Thymus (tissue), 11 donors: ENCODE results near the gene HAUS7. TPM values are rescaled to one million over a fixed set of nuclear protein-coding genes. Genes with fewer than 3 reads are reported as not detected.

ENCODE experiments used
- DNase-seq, 9 donors: peaks; one replicate each; pipeline ENCODE4 v3.0.0-alpha.2; 2013; ENCODE audit warnings: low spot score in 9 of 9, low read depth in 6 of 9, missing footprints in 1 of 9
- H3K27ac ChIP-seq, 2 donors: one replicate each; pipeline ENCODE4 v1.5.1; 2013; ENCODE audit warnings: control low read depth in 1 of 2, low read depth in 1 of 2, low read length in 1 of 2, mild to moderate bottlenecking in 1 of 2, moderate library complexity in 1 of 2
- H3K27me3 ChIP-seq, 2 donors: one replicate each; pipeline ENCODE4 v1.5.1; 2013; ENCODE audit warnings: low read length in 1 of 2; ENCODE audit not compliant: control insufficient read depth in 2 of 2, insufficient read depth in 1 of 2
- H3K36me3 ChIP-seq, 2 donors: one replicate each; pipeline ENCODE4 v1.5.1; 2013; ENCODE audit warnings: low read length in 1 of 2, mild to moderate bottlenecking in 1 of 2, moderate library complexity in 1 of 2; ENCODE audit not compliant: control insufficient read depth in 2 of 2, insufficient read depth in 2 of 2
- H3K4me1 ChIP-seq, 2 donors: one replicate each; pipeline ENCODE4 v1.5.1; 2013; ENCODE audit warnings: low read length in 2 of 2; ENCODE audit not compliant: control insufficient read depth in 2 of 2, insufficient read depth in 2 of 2
- H3K4me3 ChIP-seq, 2 donors: one replicate each; pipeline ENCODE4 v1.5.1; 2013; ENCODE audit warnings: low read length in 2 of 2, control low read depth in 1 of 2, mild to moderate bottlenecking in 1 of 2
- H3K9me3 ChIP-seq, 2 donors: one replicate each; pipeline ENCODE4 v1.5.1; 2013; ENCODE audit warnings: low read length in 1 of 2, mild to moderate bottlenecking in 1 of 2; ENCODE audit not compliant: control insufficient read depth in 2 of 2, insufficient read depth in 1 of 2
- WGBS: extraction: QIAGEN DNeasy Blood & Tissue Kit; methylation state at CpG from one replicate; pipeline ENCODE4 v1.1.7; 2013; 5-methylcytosine and 5-hydroxymethylcytosine counted together
- polyA plus RNA-seq: library from polyadenylated mRNA; stranded (reverse); fragments of 200-250 nt; gene quantifications from one replicate; pipeline ENCODE4 v1.2.3, GENCODE V29; 2013
- total RNA-seq: library from RNA; stranded (reverse); fragments of 120-200 nt; gene quantifications from one replicate; pipeline ENCODE4 v1.2.4, GENCODE V29; 2013
- donor health status: healthy.

HAUS7 gene
- total and polyA plus RNA-seq, 2 donors: 19.1 to 47.6 TPM

- Histone ChIP-seq H3K36me3 (no peaks in the 10 kb centered on the region), H3K27me3 (peaks cover 0 to 31% of the 10 kb centered on the region in 2 donors), H3K27ac (no peak within 1 kb of the TSS), H3K4me3 (peak within 1 kb of the TSS in 1 of 2 donors; percentile 1), H3K9me3 (no peaks in the 10 kb centered on the region), H3K4me1 (peaks cover 0 to 10% of the 10 kb centered on the region in 2 donors)
- WGBS: 28% methylated on average over 40 of the region's 41 CpGs
- DNase-seq: no peak
Measured at GRCh38 chrX:153494541-153495361, 24.4 kb upstream of the HAUS7 start, which contains the start of gene BGN. Gene BGN, plus strand, starts transcription at chrX:153494980. Its CDS starts 9,652 bp downstream, at chrX:153504632.

- Histone ChIP-seq H3K27me3 (peaks cover 0 to 31% of the 10 kb centered on the region in 2 donors), H3K4me3 (no peak overlapping the region), H3K4me1 (peaks cover 0 to 10% of the 10 kb centered on the region in 2 donors), H3K36me3 (no peaks in the 10 kb centered on the region), H3K9me3 (no peaks in the 10 kb centered on the region), H3K27ac (no peak overlapping the region)
- no peak for DNase-seq
- WGBS: 94% methylated on average over 12 of the region's 12 CpGs
Measured at GRCh38 chrX:153494061-153494460, 23.7 kb upstream of the HAUS7 start.

- Histone ChIP-seq H3K27me3 (peaks cover 0 to 31% of the 10 kb centered on the region in 2 donors), H3K4me1 (peaks cover 0 to 10% of the 10 kb centered on the region in 2 donors), H3K9me3 (no peaks in the 10 kb centered on the region), H3K4me3 (no peak overlapping the region), H3K27ac (no peak overlapping the region), H3K36me3 (no peaks in the 10 kb centered on the region)
- 97% methylated on average over 11 of the region's 11 CpGs for WGBS
- no peak for DNase-seq
Measured at GRCh38 chrX:153493085-153493484, 22.7 kb upstream of the HAUS7 start.

GRCh38 chrX:153492543-153492942 is 22.2 kb upstream of the HAUS7 start:
- Histone ChIP-seq H3K36me3 (no peaks in the 10 kb centered on the region), H3K4me1 (peaks cover 0 to 10% of the 10 kb centered on the region in 2 donors), H3K4me3 (no peak overlapping the region), H3K9me3 (no peaks in the 10 kb centered on the region), H3K27ac (no peak overlapping the region), H3K27me3 (peaks cover 0 to 31% of the 10 kb centered on the region in 2 donors)
- WGBS: 96% methylated on average over 12 of the region's 12 CpGs
- DNase-seq: no peak

- Histone ChIP-seq H3K27ac (no peak overlapping the region), H3K36me3 (no peaks in the 10 kb centered on the region), H3K27me3 (peaks cover 0 to 31% of the 10 kb centered on the region in 2 donors), H3K9me3 (no peaks in the 10 kb centered on the region), H3K4me1 (peaks cover 0 to 10% of the 10 kb centered on the region in 2 donors), H3K4me3 (no peak overlapping the region)
- 26% methylated on average over 11 of the region's 11 CpGs for WGBS
- no peak for DNase-seq
Measured at GRCh38 chrX:153491918-153492317, 21.5 kb upstream of the HAUS7 start.

GRCh38 chrX:153491351-153491914 is 21.1 kb upstream of the HAUS7 start:
- H3K4me3 ChIP-seq: no peak overlapping the region
- H3K4me1 ChIP-seq: peaks cover 0 to 10% of the 10 kb centered on the region in 2 donors
- H3K27ac ChIP-seq: no peak overlapping the region
- H3K27me3 ChIP-seq: peaks cover 0 to 31% of the 10 kb centered on the region in 2 donors
- 54% methylated on average over 10 of the region's 10 CpGs for WGBS
- DNase-seq: no peak
- H3K36me3 ChIP-seq: no peaks in the 10 kb centered on the region
- no peaks in the 10 kb centered on the region for H3K9me3 ChIP-seq

GRCh38 chrX:153490217-153490930 is 20.0 kb upstream of the HAUS7 start:
- H3K4me3 ChIP-seq: no peak overlapping the region
- no peaks in the 10 kb centered on the region for H3K36me3 ChIP-seq
- no peak overlapping the region for H3K27ac ChIP-seq
- DNase-seq: no peak
- H3K27me3 ChIP-seq: peaks cover 0 to 20% of the 10 kb centered on the region in 2 donors
- H3K9me3 ChIP-seq: no peaks in the 10 kb centered on the region
- 97% methylated on average over 20 of the region's 20 CpGs for WGBS
- H3K4me1 ChIP-seq: peaks cover 0 to 19% of the 10 kb centered on the region in 2 donors

- Histone ChIP-seq H3K27ac (no peak overlapping the region), H3K9me3 (no peaks in the 10 kb centered on the region), H3K27me3 (peaks cover 0 to 4% of the 10 kb centered on the region in 2 donors), H3K4me1 (peaks cover 0 to 31% of the 10 kb centered on the region in 2 donors), H3K4me3 (no peak overlapping the region), H3K36me3 (no peaks in the 10 kb centered on the region)
- WGBS: 79% methylated on average over 26 of the region's 27 CpGs
- no peak for DNase-seq
Measured at GRCh38 chrX:153488231-153488914, 18.0 kb upstream of the HAUS7 start.
